K562 (cell line): ENCODE measurements around the gene PRF1. TPM values are rescaled to one million over a fixed set of nuclear protein-coding genes. Genes with fewer than 3 reads are reported as not detected.

Experiments used
- DNMT1 ChIP-seq: fragments of 450-650 bp; IDR thresholded peaks from 2 replicates; pipeline ENCODE4 v1.6.1; 2016; ENCODE audit warnings: antibody characterized with exemption, mild to moderate bottlenecking
- GTF2A2 ChIP-seq: IDR thresholded peaks from 2 replicates; pipeline ENCODE4 v1.6.1; 2016; ENCODE audit warnings: mild to moderate bottlenecking, missing genetic modification characterization, missing compliant biosample characterization
- HDAC3 ChIP-seq: fragments of 450-650 bp; IDR thresholded peaks from 2 replicates; pipeline ENCODE4 v1.6.1; 2018; ENCODE audit warnings: borderline replicate concordance, mild to moderate bottlenecking, moderate library complexity; ENCODE audit not compliant: partially characterized antibody
- MEF2A ChIP-seq: IDR thresholded peaks from 2 replicates; pipeline ENCODE4 v1.6.1; 2011; ENCODE audit warnings: low read depth, mild to moderate bottlenecking, low read length, moderate library complexity; ENCODE audit not compliant: control insufficient read depth
- SREBF2 ChIP-seq: sonication (generic); formaldehyde crosslinking; IDR thresholded peaks from 2 replicates; pipeline ENCODE4 v1.4.0; 2020; ENCODE audit warnings: mild to moderate bottlenecking, missing genetic modification reagents
- STAT5A ChIP-seq: IDR thresholded peaks from 2 replicates; pipeline ENCODE4 v1.6.1; 2012; ENCODE audit warnings: low read length, inconsistent platforms, borderline replicate concordance
- TAF15 ChIP-seq: fragments of 200-400 bp; formaldehyde crosslinking; IDR thresholded peaks from 2 replicates; pipeline ENCODE4 v1.6.1; 2017; ENCODE audit warnings: mild to moderate bottlenecking, low read depth, low read length, moderate library complexity
- TCF7 ChIP-seq: sonication (generic); IDR thresholded peaks from 2 replicates; pipeline ENCODE4 v1.6.1; 2016; ENCODE audit warnings: antibody characterized with exemption, borderline replicate concordance
- TEAD1 ChIP-seq, 2 experiments: fragments of 450-650 bp in 1 of 2; sonication (generic) in 1 of 2; formaldehyde crosslinking; IDR thresholded peaks; 2 replicates each; pipeline versions ENCODE4 v1.4.0 to v1.8.0; 2020 to 2022; ENCODE audit warnings: mild to moderate bottlenecking in 2 of 2, missing genetic modification reagents in 1 of 2
- TEAD4 ChIP-seq, 2 experiments: sonication (generic) in 1 of 2; formaldehyde crosslinking in 1 of 2; IDR thresholded peaks; 2 replicates each; pipeline versions ENCODE4 v1.6.1 to v1.8.0; 2012 to 2022; ENCODE audit warnings: borderline replicate concordance in 1 of 2, inconsistent platforms in 1 of 2, low read length in 1 of 2, mild to moderate bottlenecking in 1 of 2, missing genetic modification reagents in 1 of 2
- TOE1 ChIP-seq, 2 experiments: fragments of 450-650 bp in 1 of 2; sonication (generic) in 1 of 2; formaldehyde crosslinking in 1 of 2; IDR thresholded peaks; 2 replicates each; pipeline versions ENCODE4 v1.7.1 to v1.8.0; 2016 to 2022; ENCODE audit warnings: borderline replicate concordance in 2 of 2, mild to moderate bottlenecking in 2 of 2, antibody characterized with exemption in 1 of 2, inconsistent platforms in 1 of 2, low read depth in 1 of 2, missing genetic modification reagents in 1 of 2, moderate library complexity in 1 of 2
- ZBED1 ChIP-seq: IDR thresholded peaks from 2 replicates; pipeline ENCODE4 v1.6.1; 2014
- ZBTB12 ChIP-seq: fragments of 250-450 bp; sonication (Bioruptor Pico); IDR thresholded peaks from 2 replicates; pipeline ENCODE4 v1.4.0; 2020
- ZBTB2 ChIP-seq: fragments of 450-650 bp; IDR thresholded peaks from 2 replicates; pipeline ENCODE4 v1.6.1; 2016; ENCODE audit warnings: antibody characterized with exemption
- ZBTB43 ChIP-seq: sonication (generic); formaldehyde crosslinking; IDR thresholded peaks from 2 replicates; pipeline ENCODE4 v1.8.0; 2023; ENCODE audit warnings: mild to moderate bottlenecking, missing genetic modification reagents
- ZFP30 ChIP-seq: fragments of 250-450 bp; sonication (Bioruptor Pico); IDR thresholded peaks from 2 replicates; pipeline ENCODE4 v1.8.0; 2022; ENCODE audit warnings: moderate library complexity, mild to moderate bottlenecking, inconsistent platforms, borderline replicate concordance
- ZNF197 ChIP-seq: fragments of 200-800 bp; sonication (Bioruptor generic); IDR thresholded peaks from 2 replicates; pipeline ENCODE4 v1.6.1; 2016; ENCODE audit warnings: low read depth, missing genetic modification characterization, missing compliant biosample characterization
- ZNF253 ChIP-seq: fragments of 250-450 bp; sonication (Bioruptor Pico); conservative IDR thresholded peaks from 2 replicates; pipeline ENCODE4 v1.6.1; 2021; ENCODE audit warnings: mild to moderate bottlenecking
- ZNF584 ChIP-seq: fragments of 200-800 bp; sonication (Bioruptor generic); IDR thresholded peaks from 2 replicates; pipeline ENCODE4 v1.6.1; 2016; ENCODE audit warnings: low read depth, mild to moderate bottlenecking, missing genetic modification characterization, missing compliant biosample characterization
- polyA plus RNA-seq, 8 experiments: library from polyadenylated mRNA; depleted of rRNA in 4 of 8; stranded (reverse) in 5 of 8; unstranded in 3 of 8; fragments of >200 nt; fragmentation: Nextera tagmentation in 2 of 8; fragmentation: Illumina TruSeq in 1 of 8; extraction: Ambion mirVana in 2 of 8; extraction: Trizol in 1 of 8; gene quantifications; 2 replicates each; pipeline versions ENCODE4 v1.2.1 to v1.2.3, GENCODE V29; 2011 to 2014; ENCODE audit warnings: inconsistent platforms in 1 of 8, missing spikeins in 1 of 8
- total RNA-seq, 7 experiments: library from RNA; depleted of rRNA in 6 of 7; stranded (reverse); fragments of >200 nt in 6 of 7; fragmentation: Illumina TruSeq in 2 of 7; extraction: Trizol in 2 of 7; gene quantifications; 2 replicates each; pipeline versions ENCODE4 v1.2.1 to v1.2.3, GENCODE V29; 2011 to 2021; ENCODE audit warnings: low replicate concordance in 1 of 7

PRF1 gene
- total and polyA plus RNA-seq, 9 of the 15 experiments (the other 6 are each of a cell fraction or from before 2014, with no cell fraction given): 3.8 to 8.6 (median 6.3) TPM

GRCh38 chr10:70575874-70576802, 26.4 kb downstream of the PRF1 start (continued):
- TF ChIP-seq TOE1 (IDR thresholded peaks at IDR 0.05; ENCODE audit: borderline replicate concordance) (no peak), TOE1 (CRISPR knock-in tag; IDR thresholded peaks at IDR 0.05; ENCODE audit: borderline replicate concordance, low read depth) (no peak), ZBTB12 (CRISPR knock-in tag) (no peak; the same call in 1 of the 2 replicates), TCF7 (no peak), DNMT1 (no peak), ZNF197 (CRISPR knock-in tag) (peak; percentile 35), TEAD1 (CRISPR knock-in tag; IDR thresholded peaks at IDR 0.05) (no peak; a peak in 1 of 4 replicates), ZBTB2 (no peak; the same call in 1 of the 2 replicates), TEAD4 (IDR thresholded peaks at IDR 0.05; ENCODE audit: low read length) (peak; percentile 35; the same call in 1 of the 2 replicates), TEAD4 (CRISPR knock-in tag; IDR thresholded peaks at IDR 0.05; ENCODE audit: borderline replicate concordance) (no peak), GTF2A2 (no peak), HDAC3 (no peak), ZNF253 (CRISPR knock-in tag) (no peak), TAF15 (no peak), MEF2A (no peak), ZBTB43 (CRISPR knock-in tag) (no peak), SREBF2 (CRISPR knock-in tag) (no peak), ZFP30 (CRISPR knock-in tag) (no peak), ZBED1 (no peak), STAT5A (no peak; the same call in 1 of the 2 replicates), ZNF584 (CRISPR knock-in tag) (peak; percentile 84)
